NOMO-1 treated with DMSO at 0.1 percent for 48 hours (cell line): ENCODE measurements around the gene NAV3.

Experiments
- DNase-seq: peaks from one replicate; lab custom pipeline; 2025; ENCODE audit not compliant: unreplicated experiment; lab: John Stamatoyannopoulos, UW

The NAV3 gene

DNA sequence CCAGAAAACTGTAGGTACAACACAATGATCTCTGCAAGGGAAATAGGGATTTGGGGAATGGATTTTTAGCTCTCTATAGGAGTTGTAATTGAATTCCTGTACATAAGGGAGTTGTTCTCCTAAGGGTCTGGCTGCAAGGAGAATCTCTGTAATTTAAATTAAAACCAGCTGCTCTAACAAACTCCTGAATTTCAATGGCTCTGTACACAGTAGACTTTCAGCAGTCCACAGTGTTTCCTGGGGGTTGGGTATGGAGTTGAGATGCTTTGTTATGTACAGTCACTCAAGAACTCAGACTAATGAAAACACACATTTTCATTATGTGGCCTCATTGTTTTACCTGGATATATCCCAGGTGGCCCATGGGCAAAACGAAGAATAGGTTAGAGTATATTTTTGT is 93.2 kb downstream of the NAV3 start:
- DNase-seq = no peak

DNA sequence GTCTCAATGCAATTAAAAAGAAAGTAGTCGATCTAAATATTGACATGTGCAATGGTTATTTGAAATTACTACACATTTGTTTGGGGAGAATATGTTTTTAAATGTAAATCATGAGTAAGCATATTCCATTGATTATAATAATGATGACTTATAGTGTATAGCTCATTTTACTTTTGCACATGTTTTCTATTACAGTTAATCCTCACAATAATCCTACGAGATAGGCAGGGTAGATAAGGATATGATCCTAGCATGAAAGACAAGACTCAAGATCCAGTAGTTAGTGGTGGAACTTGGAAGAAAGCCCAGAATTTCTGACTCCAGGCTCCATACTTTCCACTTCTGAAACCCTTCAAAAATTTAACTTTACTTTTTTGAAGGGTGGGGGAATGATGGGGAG is 94.0 kb downstream of the NAV3 start:
- DNase-seq = no peak

DNA sequence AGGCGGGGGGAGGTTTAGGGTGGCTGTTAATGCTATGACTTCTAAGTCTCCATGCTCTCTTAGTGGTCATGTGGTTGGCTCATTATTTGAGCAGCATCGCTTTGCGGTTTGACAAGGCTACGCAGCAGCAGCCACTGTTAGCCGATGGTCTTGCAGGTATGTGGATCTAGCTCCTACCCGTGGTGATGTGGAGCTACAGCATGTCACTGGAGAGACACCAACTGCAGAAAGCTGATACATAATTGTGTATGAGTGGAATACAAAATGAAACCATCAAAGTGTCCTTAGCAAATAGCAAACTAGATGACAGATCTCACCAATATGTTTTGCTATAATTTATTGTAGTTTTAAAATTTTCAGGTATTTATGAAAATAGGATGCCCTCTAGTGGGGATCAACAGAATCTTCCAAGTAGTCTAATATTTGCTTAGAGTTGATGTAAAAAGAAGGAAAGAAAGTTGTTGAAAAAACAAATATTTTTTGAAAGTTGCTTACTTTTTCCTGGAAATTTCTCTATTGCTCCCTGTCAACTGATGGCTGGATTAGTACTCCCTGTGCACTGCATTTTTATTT is 94.9 kb downstream of the NAV3 start:
- peak; percentile 84 for DNase-seq

DNA sequence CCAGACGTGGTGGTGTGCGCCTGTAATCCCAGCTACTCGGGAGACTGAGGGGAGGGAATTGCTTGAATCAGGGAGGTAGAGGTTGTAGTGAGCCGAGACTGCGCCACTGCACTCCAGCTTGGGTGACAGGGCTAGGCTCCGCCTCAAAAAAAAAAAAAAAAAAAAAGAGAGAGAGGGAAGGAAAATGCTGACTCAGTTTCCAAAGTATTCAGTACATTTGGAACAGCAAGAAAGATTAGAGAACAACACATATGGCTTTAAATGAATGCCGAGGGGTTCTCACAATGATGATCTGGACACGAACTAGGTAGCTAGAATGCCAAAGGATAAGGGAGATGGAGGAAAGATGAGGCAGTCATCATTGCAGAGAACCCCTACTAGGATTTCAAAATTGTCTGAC is 97.4 kb downstream of the NAV3 start:
- DNase-seq = no peak

DNA sequence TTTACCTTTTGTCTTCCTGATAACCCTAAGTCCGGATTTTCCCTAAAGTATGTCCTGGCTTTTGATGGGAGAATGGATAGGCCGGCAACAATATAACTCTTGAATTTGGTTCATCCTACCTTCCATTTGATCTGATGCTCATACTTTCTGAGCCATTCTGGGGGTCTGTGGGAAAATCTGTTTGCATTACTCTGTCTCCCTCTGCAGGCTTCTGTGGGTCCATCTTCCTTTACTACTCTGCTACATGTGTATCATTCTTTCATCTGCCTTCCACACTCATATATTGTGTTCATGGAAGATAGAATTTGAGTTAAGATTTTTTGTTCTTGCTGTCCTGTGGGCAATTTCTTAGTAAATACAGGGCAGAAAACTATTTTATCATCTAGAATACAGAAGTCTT is 101.5 kb downstream of the NAV3 start:
- no peak for DNase-seq

DNA sequence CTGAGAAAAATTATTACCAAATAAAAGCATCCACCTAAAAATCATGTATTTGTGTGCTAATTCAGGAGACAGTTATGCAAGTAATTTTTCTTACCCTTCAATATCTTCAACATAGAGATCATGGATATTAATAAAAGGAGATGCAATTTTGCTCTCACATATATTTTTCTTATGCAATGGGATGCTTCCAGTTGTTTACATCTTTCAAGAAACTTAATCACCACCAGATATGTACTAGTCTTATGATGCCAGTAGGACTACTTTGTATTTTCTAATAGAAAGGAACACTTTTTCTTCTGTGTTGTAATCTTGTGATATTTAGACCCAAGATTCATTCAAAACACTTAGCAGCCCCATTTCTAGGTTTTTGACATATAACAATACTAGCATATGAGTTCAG is 107.6 kb downstream of the NAV3 start:
- DNase-seq = no peak

DNA sequence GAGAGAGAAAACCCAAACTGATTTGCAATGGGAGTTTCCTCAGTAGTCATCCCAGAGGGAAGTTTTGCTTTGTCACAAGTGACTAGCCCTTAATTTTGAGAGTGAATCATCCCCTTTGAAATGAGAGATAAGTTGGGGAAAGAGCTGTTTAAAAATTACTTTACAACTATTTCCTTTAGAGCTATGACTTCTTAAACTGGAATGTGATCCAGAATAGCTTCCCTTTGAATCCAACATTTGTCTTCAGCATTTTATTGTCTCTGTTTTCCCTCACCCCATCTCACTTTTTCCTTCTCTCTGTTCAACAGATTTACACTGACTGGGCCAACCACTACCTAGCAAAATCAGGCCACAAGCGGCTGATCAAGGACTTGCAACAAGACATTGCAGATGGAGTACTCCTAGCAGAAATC is 109.3 kb downstream of the NAV3 start:
- no peak for DNase-seq

DNA sequence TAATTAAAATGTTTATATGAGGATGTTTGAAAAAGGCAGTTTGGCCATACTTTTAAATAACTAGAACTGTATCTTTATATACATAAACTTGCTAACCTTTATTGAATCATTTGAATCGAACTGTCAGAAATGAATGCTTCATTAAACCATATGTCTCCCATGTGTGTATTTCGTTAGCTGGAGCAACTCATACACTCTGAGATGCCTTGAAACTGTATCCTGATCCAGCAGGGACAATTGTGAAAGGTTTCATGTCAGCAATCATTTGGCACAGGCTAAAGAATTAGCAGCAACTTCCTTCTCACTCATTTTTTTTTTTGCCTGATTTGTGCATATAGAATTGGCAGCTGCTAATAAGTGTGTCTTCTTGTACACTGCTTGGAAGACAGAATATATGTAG is 109.9 kb downstream of the NAV3 start:
- DNase-seq = no peak

DNA sequence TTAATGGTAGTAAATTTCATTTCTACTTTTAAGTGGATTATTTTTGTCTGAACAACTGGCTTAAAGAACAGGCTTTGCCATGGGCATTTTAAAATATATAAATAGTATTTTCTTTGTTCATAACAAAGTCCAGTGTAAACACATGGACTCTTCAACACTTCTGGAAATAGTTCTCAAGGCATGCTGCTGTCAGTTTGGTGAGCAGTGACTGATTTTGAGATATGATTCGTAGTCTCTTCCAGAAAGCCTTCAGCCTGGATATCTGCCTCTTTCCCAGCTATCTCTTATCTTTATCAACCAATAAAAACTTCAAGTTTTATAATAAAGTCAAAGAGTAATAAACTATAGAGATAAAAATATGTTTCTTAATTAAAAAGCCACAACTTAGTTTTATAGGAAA is 110.7 kb downstream of the NAV3 start:
- DNase-seq = no peak

DNA sequence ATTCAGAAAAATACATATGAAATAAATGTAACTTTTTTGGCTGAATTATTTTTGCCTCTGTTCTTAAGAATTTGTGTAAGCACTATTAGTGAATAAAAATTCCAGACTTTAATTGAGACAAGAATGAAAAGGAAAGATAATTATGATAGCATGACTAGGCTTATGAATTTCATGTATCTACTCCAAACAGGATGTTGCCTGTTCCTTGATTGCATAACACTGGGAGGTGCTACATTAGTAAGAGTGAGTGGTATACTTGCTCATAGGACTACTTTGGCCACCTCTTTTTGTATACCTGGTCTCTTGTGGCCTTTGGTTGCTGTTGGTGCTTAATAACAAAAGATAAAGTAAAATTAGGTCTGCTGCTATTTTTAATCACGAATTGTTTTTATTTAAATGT is 112.8 kb downstream of the NAV3 start:
- peak; percentile 43 for DNase-seq

DNA sequence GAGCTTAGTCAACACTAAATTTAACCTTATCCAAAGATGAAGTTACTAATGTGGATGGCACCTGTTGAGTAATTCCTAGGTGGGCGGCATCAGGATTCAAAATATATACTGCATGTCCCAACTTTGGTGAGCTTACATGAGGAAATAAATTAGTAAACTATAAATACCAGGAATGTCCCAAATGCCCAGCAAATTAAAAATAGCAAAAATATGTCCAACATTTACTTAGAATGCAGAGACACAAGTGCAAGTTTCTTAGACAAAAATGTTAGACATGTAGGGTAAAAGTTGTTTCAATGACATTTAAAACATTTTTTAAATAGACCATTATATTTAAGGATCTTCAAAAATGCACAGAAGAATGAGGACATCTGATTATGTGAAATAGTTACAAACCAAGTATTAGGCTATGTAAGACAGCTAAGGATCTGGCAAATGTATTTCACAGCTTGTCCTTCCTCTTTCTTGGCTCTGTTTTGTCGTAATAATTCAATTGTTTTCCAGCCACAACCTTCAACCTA is 115.9 kb downstream of the NAV3 start:
- peak; percentile 34 for DNase-seq

DNA sequence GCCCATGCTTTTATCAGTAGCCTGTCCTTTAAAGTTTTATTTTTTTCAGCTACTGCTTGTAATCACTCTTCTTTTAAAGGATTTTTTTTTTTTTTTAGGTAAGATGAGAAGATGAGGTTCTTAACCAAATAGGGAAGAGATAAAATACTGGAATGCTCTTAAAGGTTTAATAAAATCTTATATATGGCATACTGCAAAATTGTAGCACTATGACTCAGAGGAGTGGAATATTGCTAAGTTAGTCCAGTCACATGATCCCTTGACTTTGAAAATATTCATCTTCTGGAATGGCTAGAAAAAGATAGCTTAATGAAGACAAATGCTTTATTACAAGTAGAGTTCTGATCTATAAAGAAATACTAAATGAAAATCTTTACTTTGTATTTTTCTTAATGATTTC is 116.6 kb downstream of the NAV3 start:
- DNase-seq = no peak

DNA sequence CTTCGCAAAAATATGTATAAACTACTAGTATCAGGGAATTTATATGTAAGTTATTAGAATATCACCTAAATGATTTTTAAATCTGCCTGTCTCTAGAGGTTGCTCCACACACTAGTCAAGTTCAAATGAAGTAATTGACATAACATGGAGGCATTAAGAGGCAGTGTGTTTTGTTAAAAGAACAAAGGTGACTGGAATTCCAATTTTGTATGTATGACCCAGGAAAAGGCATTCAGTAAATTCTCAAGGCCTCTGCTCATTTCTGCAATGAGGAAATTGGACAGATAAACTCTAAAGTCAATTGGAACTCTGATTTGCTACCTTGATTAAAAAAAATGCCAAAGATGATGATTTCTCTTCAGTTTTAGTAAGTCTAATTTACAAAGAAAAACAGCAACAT is 117.1 kb downstream of the NAV3 start:
- DNase-seq = no peak

DNA sequence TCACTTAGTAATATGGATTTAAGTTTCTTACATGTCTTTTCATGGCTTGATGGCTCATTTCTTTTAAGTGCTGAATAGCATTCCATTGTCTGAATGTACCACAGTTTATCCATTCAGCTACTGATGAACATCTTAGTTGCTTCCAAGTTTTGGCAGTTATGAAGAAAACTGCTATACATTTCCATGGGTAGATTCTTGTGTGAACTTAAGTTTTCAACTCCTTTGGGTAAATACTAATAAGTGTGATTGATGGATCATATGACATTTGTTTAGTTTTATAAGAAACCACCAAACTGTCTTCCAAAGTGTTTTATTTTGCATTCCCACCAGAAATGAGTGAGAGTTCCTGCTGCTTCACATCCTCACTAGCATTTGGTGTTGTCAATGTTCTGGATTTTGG is 119.2 kb downstream of the NAV3 start:
- DNase-seq = no peak

DNA sequence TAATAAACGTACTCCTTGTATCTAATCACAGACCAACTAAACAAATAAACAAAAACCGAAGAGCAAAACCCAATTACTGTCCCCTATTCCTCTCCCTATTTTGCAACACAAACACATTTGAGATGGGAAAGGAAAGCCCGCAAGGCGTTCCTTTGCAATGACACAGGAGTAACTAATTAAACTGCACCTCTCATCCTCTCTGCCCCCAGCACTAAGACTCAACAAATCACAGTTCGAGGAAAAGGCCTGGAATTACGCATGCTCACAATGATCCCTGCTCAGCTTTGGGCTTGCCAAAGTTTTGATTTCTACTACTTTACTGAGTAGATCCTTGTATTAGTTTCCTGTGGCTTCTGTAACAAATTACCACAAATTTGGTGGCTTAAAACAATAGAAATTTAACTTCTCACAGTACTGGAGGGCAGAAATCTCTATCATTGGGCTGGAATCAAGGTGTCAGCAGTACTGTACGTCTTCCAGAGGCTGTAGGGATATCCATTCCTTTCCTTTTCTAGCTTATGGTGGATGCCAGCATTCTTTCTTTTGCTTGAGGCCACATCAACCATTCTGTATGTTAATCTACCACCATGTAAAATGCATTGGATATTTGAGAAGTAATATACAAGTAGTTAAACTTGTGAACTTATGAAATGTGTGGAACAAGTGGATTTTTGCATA is 123.0 kb downstream of the NAV3 start:
- no peak for DNase-seq

DNA sequence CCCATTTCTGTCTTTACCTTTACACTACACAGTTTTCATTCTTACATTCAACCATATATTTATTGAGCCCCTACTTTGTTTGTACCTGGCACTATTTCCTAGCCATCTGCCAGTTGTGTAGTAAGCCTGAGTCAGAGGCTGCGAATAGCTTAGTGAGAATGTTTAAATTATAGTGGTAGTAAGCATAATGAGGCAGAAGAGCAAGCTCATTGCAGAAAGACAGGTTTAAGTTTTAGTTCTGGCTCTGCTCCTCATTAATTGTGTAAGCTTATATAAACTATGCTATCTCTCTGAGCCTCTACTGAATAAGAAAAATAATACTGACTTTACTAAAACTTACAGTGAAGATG is 123.5 kb downstream of the NAV3 start:
- no peak for DNase-seq

DNA sequence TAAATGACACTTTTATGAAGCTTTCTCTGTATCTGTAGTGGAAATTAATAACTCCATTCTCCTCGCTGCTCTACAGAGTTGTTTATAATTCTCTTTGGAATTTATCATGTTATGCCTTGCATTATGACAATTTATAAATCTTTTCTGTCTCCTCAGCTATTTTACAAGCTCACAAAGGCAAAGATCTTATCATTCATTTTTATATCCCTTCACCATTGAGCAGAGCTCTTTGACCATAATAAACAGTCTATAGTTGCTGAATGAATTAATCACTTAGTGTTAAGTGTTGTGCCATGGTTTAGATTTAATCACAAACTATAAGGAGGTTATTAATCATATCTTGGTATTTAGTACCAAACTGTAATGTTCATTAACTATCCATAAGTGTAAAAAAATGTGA is 126.4 kb downstream of the NAV3 start:
- DNase-seq = no peak

DNA sequence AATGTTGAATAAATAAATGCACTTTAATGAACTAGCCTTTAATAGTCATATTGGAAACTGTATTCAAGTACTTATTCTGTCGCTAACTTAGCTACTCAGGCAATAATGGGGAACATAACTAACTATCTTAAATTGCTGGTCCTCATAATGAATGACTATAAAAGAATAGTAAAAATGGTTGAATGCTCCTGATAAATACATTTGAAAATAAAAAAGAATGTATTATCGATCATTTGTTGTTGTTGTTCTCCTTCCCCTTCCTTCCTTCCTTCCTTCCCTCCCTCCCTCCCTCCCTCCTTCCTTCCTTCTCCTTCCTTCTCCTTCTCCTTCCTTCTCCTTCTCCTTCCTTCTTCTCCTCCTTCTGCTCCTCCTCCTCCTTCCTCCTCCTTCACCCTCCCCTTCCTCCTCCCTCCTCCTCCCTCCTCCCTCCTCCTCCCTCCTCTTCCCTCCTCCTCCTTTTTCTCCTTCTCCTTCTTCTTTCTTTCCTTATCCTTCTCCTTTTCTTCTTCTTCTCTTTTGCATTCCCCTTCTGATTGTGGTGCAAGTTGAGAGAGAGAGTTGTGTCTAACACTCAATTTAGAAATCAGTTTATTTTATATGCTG is 133.0 kb downstream of the NAV3 start:
- DNase-seq = no peak

DNA sequence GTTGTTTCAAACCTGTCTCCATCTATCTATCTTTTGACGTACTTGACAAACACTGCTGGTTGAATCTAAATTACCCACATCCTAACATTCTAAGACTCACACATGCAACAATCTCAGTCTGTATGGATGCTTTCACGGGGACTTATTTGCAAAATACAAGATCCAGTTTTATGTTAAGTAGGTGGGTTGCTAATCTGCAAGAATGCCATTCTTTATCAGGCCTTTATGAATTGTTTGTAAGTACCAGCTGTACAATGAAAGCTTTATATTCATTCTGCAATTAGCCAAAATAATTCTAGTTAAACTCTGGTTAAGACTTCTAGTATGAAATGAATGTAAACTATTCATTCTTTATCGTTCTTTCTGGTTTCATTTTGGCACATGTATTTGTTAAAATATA is 135.1 kb downstream of the NAV3 start:
- no peak for DNase-seq

DNA sequence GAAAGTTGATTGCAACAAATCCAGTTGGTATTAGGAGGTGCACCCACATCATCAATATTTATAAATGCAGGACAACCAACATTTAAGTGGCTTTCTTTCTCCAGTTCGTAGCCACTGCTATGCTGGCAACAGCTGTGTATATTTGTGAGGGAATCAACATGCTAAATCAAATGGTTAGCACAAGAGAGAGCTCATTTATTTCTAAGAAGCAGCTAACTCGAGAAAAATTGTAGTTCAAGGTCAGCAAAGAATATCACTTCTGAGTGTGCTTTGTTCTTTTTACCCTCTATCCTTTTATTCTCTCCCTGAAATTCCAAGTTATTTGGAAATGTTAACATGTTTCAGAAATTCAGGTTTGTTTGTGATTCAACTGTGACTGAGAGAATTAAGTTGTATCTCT is 137.3 kb downstream of the NAV3 start:
- DNase-seq = no peak

DNA sequence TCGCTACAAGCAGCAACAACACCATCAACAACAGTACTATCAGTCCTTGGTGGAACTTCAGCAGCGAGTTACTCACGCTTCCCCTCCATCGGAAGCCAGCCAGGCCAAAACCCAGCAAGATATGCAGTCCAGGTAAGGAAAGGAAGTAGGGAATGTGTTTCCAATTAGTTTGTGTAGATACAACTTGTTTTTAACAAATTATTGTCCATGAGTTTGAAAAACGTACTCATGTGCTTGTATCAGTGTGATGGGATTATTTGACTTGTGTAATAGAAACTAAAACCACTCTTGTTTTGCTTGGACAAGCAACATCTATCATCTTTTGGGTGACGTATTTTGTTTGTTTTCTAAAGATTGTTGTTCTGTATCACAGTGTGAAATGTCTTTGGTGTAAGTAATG is 137.9 kb downstream of the NAV3 start:
- DNase-seq = no peak

DNA sequence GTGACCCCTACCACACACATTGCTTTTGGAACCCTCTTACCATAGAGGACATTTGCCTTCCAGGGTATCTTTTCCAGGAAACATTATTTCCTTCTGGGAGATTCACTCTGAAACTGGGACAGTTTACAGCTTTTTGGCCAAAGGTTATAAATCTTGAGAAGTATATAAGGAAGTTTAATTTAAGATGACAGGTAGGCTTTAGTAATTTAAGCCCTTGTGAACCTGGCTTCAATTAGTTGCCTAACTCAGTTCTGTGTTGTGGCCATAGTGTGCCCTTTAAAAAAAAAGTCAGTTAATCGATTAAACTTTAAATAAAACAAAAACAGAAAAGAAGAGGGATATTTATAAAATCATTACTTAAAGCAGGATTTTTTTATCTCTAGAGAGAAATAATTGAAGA is 142.9 kb downstream of the NAV3 start:
- no peak for DNase-seq

DNA sequence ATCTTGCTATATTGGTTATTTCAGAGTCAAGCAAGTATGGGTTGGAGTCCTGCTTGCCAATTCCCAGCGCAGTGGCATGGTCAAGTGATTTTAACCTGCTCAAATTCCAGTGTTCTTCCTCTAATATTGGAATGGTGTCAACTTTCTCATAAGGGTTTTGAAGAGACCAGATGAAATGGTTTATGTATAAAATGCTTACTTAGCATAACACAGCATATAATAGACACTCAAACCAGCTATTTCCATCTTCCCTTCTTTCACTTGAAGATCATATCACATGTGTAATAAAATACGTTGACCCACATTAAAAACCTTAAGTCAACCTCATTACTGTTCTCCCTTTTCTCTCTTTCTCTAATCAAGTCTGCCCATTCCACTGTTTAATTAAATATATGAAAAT is 144.0 kb downstream of the NAV3 start:
- no peak for DNase-seq
